Lower lobe of right lung (tissue), 2 donors: ENCODE results near the gene SOX6. TPM values are rescaled to one million over a fixed set of nuclear protein-coding genes. Genes with fewer than 3 reads are reported as not detected.

Experiments
- ATAC-seq, 2 donors: fragments of 200-7000 bp; cut with Tn5 transposase; one replicate each; pipeline ENCODE4 v1.9.1; 2020 to 2022; ENCODE audit warnings: mild to moderate bottlenecking in 2 of 2, moderate library complexity in 2 of 2
- DNase-seq: peaks from one replicate; pipeline ENCODE4 v3.0.0-alpha.2; 2020
- H3K27ac ChIP-seq: fragments of 200-600 bp; one replicate; pipeline ENCODE4 v1.8.0; 2022
- H3K27me3 ChIP-seq: fragments of 200-600 bp; one replicate; pipeline ENCODE4 v1.8.0; 2022; ENCODE audit warnings: low read depth
- H3K36me3 ChIP-seq: fragments of 200-600 bp; one replicate; pipeline ENCODE4 v1.8.0; 2022; ENCODE audit warnings: mild to moderate bottlenecking
- H3K4me1 ChIP-seq: fragments of 200-600 bp; one replicate; pipeline ENCODE4 v1.8.0; 2022
- H3K4me3 ChIP-seq: fragments of 200-600 bp; one replicate; pipeline ENCODE4 v1.8.0; 2022; ENCODE audit warnings: mild to moderate bottlenecking
- H3K9me3 ChIP-seq: fragments of 200-600 bp; one replicate; pipeline ENCODE4 v1.8.0; 2022
- CTCF ChIP-seq: fragments of 200-600 bp; IDR thresholded peaks from one replicate; pipeline ENCODE4 v1.8.0; 2022; ENCODE audit warnings: antibody characterized with exemption, mild to moderate bottlenecking
- intact Hi-C: fragments of 100-400 bp; cut with DNase I; formaldehyde crosslinking; loops from one replicate; pipeline ENCODE4 v1.11.0; 2022
- total RNA-seq: library from RNA; stranded (reverse); fragmentation: NEBNext Ultra II Directional; extraction: Animal tissue kit (Norgen Biotek cat#: 25700); gene quantifications from one replicate; pipeline ENCODE4 v1.2.1, GENCODE V29; 2021
- donor health status: DM: no; HTN: yes; CAD: no; lungs with severe emphysema.

The SOX6 gene
- total RNA-seq, 1 donor from 2014 or later: 4.8 TPM

DNA sequence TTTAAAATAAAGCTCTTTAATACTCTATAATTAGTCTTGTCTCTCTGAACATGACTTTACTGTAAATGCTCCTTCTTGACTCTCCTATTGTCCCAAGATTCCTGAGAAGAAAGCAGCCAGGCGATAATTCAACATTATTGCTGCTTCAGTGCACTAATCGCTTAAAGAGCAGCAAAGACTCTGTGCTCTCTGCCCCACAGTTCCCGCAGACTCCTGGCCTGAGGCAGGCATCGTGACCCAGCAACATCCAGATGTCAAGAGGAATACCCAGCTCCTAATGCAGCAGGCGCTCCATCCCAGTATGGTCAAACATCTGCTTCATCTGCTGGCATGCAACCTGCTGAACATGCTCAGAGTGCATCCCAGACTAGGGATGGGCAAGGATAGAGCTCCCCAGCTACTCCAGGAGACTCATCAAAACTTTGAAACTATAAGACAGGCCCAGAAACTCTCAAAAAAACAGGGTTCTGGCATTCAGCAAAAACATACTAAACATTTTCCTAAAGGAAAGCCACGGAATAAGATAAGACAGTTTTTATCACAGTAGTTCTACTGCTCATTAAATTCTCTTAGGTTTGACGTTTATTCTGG is 270.0 kb downstream of the SOX6 start:
- TF ChIP-seq CTCF: no peak
- Histone ChIP-seq H3K4me3 (no peak overlapping the region), H3K36me3 (no peaks in the 10 kb centered on the region), H3K4me1 (no peaks in the 10 kb centered on the region), H3K9me3 (no peaks in the 10 kb centered on the region), H3K27ac (no peak overlapping the region), H3K27me3 (no peaks in the 10 kb centered on the region)
- DNase-seq: no peak
- intact Hi-C loops: no loop called here
- ATAC-seq: no peak

DNA sequence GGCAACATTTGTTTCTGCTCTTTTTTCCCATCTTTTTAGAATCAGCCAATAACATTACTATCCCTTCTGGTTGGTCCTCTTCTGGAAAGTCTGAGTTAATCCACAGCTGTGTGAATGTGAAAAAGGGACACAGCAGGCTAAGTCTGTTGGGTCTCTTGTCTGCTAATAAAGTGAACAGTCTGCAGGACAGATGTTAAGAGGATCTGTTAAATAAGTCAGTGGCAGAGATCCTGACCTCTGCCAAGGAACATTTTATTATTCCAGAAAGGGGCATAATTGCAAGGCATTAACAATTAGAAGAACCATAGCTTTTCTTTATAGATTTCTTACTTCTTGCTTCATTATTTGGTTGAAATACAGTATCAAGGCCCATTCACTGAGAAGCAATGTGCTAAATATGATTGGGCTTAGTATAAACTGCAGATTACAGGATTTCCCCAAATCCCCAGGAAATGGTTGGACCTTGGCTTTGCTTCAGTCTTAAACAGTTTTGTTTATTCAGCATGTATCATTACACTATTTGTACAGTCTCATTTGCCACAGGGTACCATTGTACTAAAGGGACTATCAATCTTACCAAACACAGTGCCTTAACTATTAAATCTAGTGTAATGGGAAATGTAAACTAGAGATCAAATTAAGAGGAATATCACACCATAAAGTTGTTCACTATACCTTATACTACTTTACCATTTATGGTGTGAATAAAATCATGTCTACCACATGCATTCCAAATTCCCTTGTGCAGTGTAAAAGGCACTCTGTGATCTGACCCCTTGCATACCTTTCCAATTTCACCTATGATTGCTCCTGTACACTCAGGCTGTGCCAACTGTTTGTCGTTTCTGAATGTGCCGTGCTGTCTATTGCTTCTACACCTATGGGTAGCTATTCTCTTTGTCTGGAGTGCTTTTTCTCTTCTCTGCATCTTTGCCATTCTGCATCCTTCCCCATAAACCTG is 274.0 kb downstream of the SOX6 start:
- TF ChIP-seq CTCF: no peak

DNA sequence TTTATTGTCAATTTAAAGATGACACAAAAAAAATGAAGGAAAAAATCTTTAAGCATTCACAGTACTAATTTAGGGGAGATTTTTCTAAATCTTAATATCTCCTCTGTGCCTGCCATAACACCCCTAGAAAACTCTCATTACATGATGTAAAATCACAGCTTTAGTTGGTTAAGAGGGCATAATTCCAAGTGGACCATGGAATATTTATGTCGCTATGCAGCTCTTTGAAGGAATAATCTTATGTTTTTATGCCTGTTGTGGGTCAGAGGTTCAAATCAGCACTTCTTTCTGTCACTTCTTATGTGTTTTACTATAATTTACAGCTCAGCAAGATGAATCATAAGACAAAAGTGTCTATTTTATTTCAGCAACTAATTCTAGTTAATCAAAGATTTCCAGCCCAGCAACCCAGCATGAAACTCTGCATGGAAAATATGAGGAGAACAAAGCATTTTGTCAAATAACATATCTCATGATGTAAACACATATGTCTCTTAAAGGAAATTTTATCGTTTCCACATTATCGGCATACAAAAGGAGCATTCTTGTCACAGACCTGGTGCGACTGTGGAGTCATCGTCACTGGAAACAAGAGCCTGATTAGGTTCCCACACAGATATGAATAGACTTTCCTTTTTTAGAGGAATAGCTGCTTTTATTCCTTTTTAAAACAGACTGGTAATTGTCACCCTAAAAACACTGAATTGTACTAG is 274.8 kb downstream of the SOX6 start:
- H3K4me3 ChIP-seq: no peak overlapping the region
- ATAC-seq: no peak
- H3K36me3 ChIP-seq: no peaks in the 10 kb centered on the region
- H3K4me1 ChIP-seq: no peaks in the 10 kb centered on the region
- H3K9me3 ChIP-seq: no peaks in the 10 kb centered on the region
- no peaks in the 10 kb centered on the region for H3K27me3 ChIP-seq
- no peak overlapping the region for H3K27ac ChIP-seq
- DNase-seq: no peak
- no peak for TF ChIP-seq CTCF
- intact Hi-C loops: no loop called here

More for the DNA sequence above, 274.0 kb downstream of the SOX6 start:
- H3K9me3 ChIP-seq: no peaks in the 10 kb centered on the region
- no peak for ATAC-seq
- H3K36me3 ChIP-seq: no peaks in the 10 kb centered on the region
- H3K4me3 ChIP-seq: no peak overlapping the region
- H3K27me3 ChIP-seq: no peaks in the 10 kb centered on the region
- DNase-seq: no peak
- no peaks in the 10 kb centered on the region for H3K4me1 ChIP-seq
- H3K27ac ChIP-seq: no peak overlapping the region
- intact Hi-C loops: no loop called here

GRCh38 chr11:16080688-16081381 is 275.5 kb downstream of the SOX6 start:
- no peaks in the 10 kb centered on the region for H3K27me3 ChIP-seq
- no peak overlapping the region for H3K4me3 ChIP-seq
- H3K9me3 ChIP-seq: no peaks in the 10 kb centered on the region
- H3K36me3 ChIP-seq: no peaks in the 10 kb centered on the region
- DNase-seq (no peak), ATAC-seq (no peak)
- no peak overlapping the region for H3K27ac ChIP-seq
- H3K4me1 ChIP-seq: no peaks in the 10 kb centered on the region
- no peak for TF ChIP-seq CTCF
- intact Hi-C loops: no loop called here

GRCh38 chr11:16078936-16079335 is 277.4 kb downstream of the SOX6 start:
- Histone ChIP-seq H3K27me3 (no peaks in the 10 kb centered on the region), H3K36me3 (no peaks in the 10 kb centered on the region), H3K4me1 (no peaks in the 10 kb centered on the region), H3K4me3 (no peak overlapping the region), H3K27ac (no peak overlapping the region), H3K9me3 (no peaks in the 10 kb centered on the region)
- DNase-seq: no peak
- intact Hi-C loops: no loop called here
- no peak for TF ChIP-seq CTCF
- no peak for ATAC-seq
